HG02884 (cell line): ENCODE results near the gene NTRK1.

Experiments used
- ATAC-seq: cut with Tn5 transposase; IDR thresholded peaks from one replicate; pipeline ENCODE4 v1.9.1; 2021; ENCODE audit warnings: mild to moderate bottlenecking, moderate library complexity; ENCODE audit not compliant: unreplicated experiment

Gene NTRK1

GRCh38 chr1:156929596-156930238 is 69.1 kb downstream of the NTRK1 start:
- no peak for ATAC-seq

- no peak for ATAC-seq
Observed at GRCh38 chr1:156930483-156930882, 69.8 kb downstream of the NTRK1 start.
